Liver (tissue), 2 donors: ENCODE measurements around the gene SOX11.

Experiments used
- TF ChIP-seq, protein P1 (sequence below): fragments of 150-350 bp; IDR thresholded peaks from 2 replicates; pipeline ENCODE4 v1.5.1; 2017; ENCODE audit warnings: improper control_type of control experiment, low read depth, low read length; ENCODE audit not compliant: missing input control
- TF ChIP-seq, protein P2 (sequence below): IDR thresholded peaks from 2 replicates; pipeline ENCODE4 v1.6.1; 2016; ENCODE audit warnings: antibody characterized with exemption
- donor health status: healthy.

DNA sequence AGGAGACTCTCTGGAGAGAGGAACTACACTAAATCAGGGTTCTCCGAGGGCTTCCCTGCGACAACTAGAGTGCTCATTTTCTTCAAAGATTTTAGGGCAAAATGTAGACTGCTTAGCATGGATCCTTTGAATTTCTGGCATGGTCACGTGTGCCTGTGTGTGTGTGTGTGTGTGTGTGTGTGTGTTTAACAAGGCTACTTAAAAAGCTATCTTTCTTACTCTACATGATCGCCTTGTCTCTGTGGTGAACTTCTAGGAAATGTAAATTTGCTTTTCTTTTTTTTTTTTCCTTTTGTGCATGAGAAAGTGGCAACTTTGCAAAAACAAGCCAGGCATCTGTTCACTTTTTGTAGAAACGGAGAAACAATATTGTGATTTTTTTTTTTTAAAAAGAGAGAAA, 43.9 kb downstream of the SOX11 start:
- TF ChIP-seq, protein P1, sequence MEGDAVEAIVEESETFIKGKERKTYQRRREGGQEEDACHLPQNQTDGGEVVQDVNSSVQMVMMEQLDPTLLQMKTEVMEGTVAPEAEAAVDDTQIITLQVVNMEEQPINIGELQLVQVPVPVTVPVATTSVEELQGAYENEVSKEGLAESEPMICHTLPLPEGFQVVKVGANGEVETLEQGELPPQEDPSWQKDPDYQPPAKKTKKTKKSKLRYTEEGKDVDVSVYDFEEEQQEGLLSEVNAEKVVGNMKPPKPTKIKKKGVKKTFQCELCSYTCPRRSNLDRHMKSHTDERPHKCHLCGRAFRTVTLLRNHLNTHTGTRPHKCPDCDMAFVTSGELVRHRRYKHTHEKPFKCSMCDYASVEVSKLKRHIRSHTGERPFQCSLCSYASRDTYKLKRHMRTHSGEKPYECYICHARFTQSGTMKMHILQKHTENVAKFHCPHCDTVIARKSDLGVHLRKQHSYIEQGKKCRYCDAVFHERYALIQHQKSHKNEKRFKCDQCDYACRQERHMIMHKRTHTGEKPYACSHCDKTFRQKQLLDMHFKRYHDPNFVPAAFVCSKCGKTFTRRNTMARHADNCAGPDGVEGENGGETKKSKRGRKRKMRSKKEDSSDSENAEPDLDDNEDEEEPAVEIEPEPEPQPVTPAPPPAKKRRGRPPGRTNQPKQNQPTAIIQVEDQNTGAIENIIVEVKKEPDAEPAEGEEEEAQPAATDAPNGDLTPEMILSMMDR: no peak
- TF ChIP-seq, protein P2, sequence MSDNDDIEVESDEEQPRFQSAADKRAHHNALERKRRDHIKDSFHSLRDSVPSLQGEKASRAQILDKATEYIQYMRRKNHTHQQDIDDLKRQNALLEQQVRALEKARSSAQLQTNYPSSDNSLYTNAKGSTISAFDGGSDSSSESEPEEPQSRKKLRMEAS: no peak
